HG03196 (cell line): ENCODE results near the gene SLC16A8.
"Not testable (repeated sequence)": the region's sequence is repeated elsewhere in the genome, so short reads cannot be mapped to it uniquely, and the experiment has no call there.

Experiments
- ATAC-seq: cut with Tn5 transposase; IDR thresholded peaks from one replicate; pipeline ENCODE4 v1.9.1; 2021; ENCODE audit not compliant: unreplicated experiment

SLC16A8 gene

DNA sequence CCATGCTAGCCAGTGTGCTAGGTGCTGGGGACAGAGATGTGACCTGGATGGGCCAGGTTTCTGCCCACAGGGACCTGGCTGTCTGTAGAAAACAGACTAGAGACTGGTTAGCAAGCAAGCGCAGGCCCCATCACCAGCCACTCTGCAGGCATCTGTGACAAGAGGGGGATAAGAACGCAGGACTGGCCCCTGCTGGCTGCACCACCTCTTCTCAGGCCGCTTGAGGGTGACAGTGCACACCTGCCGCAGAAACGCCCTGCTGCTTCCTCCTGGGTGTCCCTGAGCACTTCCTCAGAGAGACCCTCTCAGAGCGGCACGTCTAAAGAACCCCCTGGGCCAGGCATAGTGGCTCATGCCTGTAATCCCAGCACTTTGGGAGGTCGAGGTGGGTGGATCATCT lies 32.7 kb downstream of the SLC16A8 start:
- no peak for ATAC-seq

DNA sequence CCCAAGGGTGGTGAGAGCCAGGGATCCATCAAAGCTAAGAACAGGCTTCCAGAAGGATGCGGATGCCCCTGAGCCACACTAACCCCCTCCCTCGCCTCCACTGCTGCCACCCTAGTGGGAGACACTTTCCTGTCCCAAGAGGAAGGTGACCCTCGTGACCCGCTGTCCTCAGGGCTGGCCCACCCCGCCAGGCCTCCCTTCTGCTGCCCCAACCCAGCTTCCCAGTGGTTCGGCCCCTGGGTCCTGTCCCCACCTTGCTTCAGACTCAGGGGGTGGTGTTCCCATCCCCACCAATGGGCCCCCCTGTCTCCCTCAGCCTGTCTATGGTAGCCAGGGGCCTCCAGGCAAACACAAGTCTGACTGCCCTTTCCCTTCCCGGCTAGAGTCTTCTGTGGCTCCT lies 33.3 kb downstream of the SLC16A8 start:
- ATAC-seq, result no peak

DNA sequence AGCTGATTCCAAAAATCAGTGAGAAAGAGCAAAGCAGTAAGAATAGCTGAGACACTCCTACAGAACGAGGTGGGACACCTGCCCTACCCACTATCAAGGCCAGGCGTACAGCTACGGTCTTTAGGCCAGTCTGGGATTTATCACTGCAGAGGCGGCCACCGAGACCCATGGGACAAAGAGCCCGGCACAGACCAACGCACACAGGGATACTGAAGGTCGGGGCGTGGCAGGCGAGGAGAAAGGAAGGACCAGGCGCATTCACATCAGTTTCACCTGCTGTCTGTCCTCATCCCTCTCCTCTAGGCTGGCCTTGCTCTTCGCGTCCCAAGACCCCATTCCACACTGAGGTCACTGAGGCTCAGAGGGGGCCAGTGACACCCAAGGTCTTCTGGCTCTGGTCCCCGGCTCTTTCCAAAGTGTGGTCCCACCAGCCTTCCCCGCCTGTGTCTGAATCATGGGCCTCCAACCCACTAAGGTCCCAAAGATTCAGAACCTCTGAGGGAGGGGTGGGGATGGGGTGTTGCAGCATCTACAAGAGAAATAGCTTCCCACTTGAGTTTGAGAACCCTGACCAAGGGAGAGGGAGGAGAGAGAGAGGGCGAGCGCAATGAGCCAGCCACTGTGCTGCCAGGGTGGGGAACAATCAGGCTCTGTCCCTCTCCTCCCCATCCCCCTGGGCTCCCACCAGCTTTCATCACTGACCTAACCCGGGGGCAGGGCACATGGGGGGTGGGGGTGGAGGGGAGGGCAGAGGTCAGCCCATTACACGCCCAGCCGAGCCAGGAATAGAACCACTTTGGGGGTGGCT lies 34.0 kb downstream of the SLC16A8 start:
- ATAC-seq, result no peak

DNA sequence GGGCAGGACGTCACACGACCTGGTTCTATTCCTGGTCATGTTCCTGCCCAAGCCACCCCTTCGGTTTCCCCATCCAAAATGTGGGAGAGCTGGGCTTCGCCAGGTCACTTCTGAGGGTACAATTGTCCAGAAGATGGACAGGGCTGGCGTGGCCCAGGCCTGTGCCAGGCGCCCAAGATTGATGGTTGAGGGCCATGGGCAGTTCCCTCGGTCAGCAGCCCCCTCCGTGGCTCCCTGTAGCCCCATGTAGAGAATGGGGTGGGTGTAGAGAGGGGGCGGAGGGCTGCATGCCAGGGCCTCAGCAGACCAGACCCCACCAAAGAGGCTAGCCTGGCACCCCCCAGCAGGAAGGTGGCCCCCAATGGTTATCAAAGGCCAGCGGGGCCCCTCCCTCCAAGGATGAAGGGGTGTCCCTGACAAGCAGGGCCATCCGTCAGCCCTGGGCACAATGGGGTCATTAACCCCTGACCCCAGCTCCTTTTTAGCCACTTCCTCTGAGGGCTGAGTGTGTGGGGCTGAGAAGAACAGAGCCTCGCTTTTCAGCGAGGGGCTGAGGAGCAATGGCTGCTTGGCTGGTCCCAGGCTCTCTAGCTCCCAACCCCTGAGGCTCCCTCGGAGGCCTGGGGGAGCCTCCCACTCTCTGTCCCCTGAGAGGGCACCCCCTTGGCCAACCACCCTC lies 37.8 kb downstream of the SLC16A8 start:
- ATAC-seq, result no peak

DNA sequence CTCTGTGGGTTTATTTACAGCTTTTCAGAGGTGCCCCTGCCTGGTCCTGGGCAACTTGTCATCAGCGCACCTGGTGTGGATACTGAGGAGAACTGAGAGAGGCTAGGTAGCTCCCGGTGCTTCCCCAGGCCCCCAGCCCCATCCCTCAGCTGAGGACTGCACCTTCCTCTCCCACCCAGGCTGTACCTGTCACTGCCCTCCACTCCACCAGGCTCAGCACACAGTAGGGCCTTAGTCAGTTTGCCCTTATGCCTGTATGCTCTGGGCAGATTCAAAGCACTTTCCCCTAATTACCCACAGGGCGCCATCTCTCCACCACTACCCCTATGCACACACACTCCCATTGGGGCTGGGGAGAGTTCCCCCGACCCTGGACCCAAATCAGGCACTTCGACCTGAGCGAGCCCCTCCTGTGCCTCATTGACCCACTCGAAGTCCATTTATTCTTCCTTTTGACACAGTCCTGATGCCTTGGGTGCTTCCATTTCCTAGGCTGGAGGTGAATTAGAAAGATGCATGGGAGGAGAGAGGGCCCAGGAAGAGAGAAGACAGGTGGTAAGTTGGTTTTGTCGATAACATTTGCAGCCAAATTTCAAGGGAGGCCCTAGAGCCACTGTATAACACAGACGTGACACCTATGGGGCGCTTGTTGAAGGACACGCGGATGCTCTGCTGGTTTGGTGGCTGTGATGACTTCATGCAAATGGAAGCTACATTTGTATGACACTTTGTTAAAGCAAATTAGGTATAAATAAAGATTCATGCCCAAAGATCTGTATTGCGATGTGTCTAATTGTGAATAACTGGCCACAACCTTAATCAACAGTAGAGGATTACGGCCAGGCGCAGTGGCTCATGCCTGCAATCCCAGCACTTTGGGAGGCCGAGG lies 40.6 kb downstream of the SLC16A8 start:
- no peak for ATAC-seq

DNA sequence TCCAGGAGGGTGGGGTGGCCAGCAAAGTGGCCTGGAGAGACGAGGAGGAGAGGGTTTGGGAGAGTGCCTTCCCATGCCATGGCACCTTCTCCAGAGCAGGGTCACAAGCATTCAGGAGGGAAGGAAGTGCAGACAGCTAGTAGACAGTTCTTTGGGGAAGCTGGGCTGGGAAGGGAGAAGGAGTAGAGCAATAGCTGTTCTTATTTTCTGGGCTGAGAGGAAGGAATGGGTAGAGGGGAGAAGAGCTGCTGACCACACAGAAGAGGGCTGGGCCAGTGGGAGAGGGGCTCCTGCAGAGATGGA lies 41.5 kb downstream of the SLC16A8 start:
- no peak for ATAC-seq

DNA sequence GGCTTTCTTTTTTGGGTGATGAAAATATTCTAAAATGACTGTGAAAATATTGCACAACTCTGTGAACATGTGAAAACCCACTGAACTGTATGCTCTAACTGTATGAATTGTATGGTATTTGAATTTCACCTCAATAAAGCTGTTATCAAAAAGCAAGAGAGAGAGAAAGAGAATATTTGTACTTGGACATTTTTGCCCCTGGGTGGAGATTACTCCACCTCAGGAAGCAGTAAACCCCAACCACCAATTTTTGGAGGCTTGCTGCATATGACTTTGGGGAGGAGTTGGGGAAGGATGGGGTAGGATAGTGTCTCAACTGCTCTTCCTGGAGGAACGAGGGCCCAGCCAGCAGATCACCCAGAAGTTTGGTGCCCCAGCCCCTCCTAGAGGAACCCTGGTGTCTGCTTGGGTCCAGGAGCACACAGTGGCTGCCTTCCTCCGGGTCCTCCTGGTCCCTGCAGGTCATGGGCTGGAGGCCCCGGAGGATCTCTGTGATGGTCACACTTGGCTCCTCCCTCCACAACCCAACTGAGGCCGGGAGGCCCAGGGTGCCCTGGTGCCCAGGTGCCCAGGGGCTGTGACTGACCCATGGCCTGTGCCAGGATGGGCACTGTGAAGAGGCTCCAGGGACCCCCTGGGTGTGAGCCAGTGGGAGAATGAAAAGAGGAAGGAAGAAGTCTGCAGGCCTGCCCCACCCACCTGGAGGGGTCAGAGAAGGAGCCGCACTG lies 42.1 kb downstream of the SLC16A8 start:
- ATAC-seq, result no peak

DNA sequence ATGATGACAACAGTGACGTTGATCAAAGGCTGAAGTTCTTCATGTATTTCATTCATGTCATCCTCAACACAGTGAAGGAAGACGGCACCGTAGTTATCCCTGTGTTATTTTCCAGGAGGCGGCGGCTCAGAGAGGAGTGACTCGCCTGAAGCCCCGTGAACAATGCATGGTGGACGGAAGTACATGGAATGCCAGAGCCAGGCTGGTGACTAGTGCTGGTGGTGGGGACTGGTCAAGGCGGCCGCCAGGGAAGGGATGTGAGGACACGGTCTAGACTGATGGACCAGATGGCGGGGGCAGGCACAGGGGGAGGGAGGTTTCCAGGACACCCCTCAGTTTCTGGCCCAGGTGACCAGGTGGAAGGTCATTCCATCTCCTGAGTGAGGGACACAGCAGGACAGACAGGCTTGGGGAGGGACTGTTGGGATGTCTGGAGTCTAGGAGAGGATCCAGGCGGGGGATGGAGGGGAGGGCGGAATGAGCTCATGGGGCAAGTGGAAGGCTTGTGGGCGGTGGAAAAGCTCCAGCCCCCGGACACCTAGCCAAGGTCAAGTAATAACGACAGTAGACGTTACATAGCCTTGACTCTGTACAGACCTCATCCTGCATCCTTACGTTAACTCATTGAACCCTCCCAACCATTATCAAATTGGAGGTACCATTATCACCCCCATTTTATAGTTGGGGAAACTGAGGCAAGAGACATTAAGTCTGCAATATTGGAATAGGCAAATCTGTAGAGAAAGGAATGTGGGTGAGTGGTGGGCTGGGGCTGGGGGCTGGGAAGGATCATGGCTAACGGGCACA lies 42.8 kb downstream of the SLC16A8 start:
- no peak for ATAC-seq

DNA sequence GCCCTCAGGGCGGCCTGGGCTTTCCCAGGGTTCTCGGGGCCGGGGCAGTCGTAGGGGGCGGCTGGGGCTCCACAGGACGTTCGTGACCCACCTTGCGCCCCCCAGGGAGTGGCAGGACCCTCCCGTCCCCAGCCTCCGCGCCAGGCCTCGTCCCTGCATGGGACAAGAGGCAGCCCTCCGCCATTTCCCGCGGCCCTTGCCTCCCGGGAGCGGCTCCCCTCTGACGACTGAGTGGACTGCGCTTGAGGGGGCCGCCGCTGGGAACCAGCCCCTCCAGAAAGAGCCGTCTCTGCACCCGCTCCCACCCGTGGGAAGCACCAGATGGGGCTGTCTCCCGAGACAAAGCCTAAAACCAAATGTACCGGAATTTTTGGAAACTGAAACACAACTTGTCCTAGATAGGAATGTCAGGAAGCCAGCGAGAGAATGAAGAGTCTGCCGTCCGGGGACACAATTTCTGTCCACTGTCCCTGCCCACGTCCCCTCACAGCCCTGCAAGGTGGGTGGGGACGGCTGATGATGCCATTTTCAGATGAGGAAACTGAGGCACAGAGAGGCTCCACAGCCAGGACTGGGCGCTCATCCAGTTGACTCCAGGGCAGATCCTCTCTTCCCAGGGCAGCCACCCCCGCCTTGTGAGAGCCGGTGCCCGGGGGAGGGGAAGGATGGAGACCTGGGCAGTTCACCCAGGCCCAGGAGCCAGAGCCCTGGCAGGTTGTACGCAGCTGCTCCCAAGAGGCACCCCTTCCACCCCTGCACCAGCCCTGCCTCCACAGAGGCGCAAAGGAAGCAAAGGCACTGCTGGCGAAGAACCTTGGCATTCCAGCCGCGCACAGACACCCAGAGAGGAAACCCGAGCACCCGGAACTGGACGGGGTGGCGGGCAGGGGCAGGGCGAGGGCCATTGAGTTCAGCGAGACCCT lies 44.8 kb downstream of the SLC16A8 start:
- no peak for ATAC-seq

DNA sequence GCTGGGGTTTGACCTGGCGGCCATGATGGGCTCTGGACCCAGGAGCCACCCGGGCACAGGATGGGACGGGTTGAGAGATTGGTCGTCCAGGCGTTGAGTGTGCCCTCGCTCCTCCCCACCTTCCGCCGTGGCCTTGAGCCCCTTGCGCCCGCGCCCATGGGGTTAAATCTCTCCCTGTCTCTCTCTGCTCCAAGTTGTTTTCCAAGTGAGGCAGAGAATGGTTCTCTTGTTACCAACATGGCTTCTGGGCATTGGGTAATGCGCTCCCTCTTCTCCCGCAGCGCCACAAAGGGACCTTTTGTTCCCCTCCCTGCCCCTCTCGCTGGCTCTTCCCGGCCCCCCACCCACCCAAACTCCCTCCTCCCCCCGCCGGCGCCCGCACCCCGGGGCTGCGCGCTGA lies 45.6 kb downstream of the SLC16A8 start:
- ATAC-seq, result no peak

DNA sequence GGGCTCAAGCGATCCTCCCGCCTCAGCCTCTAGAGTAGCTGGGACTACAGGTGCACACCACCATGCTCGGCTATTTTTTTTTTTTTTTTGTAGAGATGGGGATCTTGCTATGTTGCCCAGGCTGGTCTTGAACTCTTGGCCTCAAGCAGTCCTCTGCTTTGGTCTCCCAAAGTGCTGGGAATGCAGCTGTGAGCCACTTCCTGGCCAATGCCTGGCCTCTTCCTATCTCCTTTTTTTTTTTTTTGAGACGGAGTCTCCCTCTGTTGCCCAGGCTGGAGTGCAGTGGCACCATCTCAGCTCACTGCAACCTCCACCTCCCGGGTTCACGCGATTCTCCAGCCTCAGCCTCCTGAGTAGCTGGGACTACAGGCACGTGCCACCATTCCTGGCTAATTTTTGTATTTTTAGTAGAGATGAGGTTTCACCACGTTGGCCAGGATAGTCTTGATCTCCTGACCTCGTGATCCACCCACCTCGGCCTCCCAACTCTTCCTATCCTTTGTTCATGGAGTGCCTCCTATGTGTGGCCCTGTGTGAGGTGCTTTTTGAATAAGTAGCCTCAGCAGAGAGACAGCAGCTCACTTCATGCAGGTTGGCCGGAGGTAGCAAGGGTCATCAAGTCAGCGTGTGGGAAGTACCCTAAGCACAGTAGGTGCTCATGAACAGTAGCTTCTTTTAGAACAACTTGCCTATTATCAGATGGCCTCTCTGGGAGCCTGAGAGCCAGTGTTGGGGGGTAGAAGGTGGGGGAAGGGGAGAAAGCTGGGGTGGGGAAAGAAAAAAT lies 46.4 kb downstream of the SLC16A8 start:
- ATAC-seq, result not testable (repeated sequence)

DNA sequence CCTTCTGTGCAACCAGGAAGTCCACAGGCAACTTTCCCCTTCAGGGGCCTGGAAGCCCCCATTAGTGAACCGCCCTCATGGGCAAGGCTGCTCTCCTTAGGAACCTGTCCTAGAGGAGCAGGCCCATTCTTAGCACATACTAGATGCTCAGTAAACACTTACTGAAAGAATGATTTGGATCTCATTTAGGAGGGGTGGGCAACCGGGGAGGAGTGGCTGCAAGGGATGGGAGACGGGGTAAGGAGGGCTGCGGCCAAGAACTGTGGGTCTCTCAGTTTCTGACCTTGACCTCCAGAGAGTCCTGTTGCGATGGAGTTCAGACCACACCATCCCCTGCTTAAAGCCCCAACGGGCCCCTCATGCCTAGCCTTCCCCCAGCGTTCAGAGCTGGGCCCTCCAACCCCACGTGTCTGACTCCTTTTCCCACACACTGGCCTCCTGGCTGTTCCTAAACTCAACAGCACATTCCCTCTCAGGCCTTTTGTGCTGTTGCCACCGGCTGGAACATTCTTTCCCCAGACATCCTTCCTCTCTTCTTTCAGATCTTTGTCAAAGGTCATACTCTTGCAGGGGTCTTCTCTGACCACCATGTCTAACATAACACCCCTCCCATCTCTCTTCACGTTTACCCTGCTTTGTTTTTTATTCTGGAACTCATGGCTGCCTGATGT lies 47.5 kb downstream of the SLC16A8 start:
- ATAC-seq, result no peak

DNA sequence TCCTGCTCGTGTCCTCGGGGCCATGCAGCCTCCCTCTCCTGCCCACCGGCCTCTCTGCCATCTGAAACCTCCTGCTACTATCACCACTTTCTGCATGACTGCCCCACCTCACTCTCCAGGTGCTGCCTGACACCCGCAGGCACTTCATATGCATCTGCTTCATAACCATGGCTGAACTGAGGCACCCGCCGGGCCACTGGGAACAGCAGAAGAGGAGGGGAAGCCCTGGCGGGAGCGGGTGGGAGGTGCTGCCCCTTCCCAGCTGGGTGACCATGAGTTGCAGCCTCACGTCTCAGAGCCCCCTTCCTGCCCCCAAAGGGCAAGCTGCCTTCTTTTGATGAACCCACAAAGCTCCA lies 48.5 kb downstream of the SLC16A8 start:
- no peak for ATAC-seq

DNA sequence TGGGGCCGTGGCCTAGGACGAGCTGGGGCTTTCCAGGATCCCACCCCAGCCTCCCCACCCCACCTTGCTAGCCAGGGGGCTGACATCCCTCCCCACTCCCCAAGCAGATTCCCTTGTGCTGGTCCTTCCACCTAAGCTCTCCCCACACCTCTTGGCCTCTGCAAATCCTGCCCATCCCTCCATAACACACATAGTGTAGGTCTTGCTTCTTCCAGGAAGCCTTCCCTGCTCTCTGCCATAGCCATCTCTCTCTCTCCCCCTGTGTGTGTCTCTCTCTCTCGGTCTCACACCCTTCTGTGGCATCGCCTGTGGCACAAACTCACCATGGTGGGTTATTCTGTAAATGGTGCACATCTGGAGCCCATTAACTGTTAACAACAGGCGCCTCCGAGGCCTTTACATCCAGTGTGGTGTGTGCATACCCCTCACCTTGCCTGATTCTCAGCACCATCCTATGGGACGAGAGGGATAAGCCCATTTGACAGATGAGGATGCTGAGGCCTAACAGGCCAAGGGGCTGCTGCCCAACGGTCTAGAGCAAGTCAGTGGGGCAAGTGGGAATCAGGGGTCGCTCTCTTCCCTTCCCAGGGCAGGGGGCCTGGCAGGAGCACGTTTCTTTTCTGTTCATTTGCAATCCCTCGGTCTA lies 49.0 kb downstream of the SLC16A8 start:
- no peak for ATAC-seq

DNA sequence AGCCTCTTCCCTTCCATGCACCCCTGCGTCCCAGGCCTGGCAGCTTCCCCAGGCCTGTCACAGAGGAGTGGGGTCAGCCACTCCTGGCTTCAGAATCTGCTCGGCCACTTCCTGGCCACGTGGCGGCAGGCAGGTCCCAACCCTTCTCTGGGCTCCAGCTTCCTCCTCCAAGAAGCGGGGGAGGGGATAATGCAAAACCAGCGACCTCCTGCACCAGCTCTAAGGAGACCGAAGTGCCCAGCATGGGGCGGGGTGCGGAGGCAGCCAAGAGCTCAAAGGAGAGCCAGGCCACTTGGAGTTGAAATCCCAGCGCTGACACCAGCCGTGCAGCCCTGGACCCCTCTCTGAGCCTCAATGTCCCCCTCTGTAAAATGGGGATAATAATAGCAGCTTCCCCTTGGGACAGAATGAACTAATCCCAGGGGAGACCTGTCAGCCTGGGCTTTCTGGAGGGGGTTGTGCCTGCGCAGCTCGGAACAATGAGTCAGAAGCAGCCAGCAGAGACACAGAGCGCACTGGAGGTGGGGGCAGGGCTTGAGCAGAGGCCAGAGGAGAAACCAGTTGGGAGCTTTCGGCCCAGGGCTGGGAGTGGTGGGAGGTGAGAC lies 49.6 kb downstream of the SLC16A8 start:
- no peak for ATAC-seq

DNA sequence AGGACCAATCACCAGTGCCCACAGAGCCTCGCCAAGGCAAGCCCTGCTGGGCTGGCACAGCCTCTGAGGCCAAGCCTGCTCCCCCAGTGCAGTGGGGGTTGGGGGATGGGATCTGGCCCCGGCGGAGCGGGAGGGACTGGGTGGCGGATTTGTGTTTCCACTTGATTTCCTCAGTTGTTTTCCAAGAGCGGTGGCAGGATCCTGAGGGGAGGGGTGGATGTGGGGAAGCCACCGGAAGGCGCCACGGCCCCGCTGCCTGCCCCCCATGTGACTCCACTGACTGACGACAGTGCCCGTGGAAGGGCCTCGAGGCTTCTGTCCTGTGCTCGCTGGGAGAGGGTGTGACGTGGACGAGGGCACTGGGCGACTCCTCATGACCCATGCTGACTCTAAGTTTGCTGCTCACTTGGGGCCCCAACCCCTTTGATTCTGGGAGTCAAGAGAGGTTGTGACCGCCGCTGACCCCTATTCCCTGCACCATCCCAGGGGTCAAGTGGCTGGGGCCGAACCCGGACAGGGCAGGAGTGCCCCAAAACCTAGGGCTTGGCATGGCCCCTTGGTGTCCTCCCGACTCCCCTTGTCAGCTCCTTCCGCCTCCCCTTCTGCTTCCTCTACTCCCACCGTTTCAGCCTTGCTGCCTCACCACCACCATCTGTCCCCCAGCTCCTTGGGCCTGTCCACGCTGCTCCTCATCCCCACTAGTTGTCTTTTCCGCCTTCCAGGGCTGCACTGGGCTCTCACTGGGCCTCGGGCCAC lies 50.3 kb downstream of the SLC16A8 start:
- ATAC-seq, result no peak
